HEK293 (cell line): ENCODE measurements around the gene RYR2.

Source experiments
- CTCF ChIA-PET: fragments of 350-600 bp; formaldehyde crosslinking; extraction: SDS; loops from one replicate; lab custom pipeline; 2021; ENCODE audit warnings: antibody characterized with exemption; lab: Yijun Ruan, JAX
- POLR2A ChIA-PET: fragments of 300-600 bp; formaldehyde crosslinking; extraction: SDS; loops from one replicate; lab custom pipeline; 2020; ENCODE audit warnings: antibody characterized with exemption, inconsistent platforms; lab: Yijun Ruan, JAX
- H3K27ac ChIP-seq: fragments of 200-500 bp; sonication (Bioruptor generic); 2 replicates; pipeline ENCODE4 v1.5.1; 2014; ENCODE audit warnings: low read depth, low read length, control low read depth, inconsistent platforms; ENCODE audit errors: extremely low read depth
- H3K36me3 ChIP-seq, 2 experiments: fragments of 200-500 bp in 1 of 2; sonication (Bioruptor generic) in 1 of 2; 1 replicate in 1 of 2; 2 replicates in 1 of 2; pipeline ENCODE4 v1.5.1; 2014 to 2017; ENCODE audit warnings: inconsistent platforms in 2 of 2, low read length in 2 of 2; ENCODE audit not compliant: control insufficient read depth in 2 of 2, insufficient read depth in 1 of 2
- H3K4me1 ChIP-seq: fragments of 200-500 bp; sonication (Bioruptor generic); 2 replicates; pipeline ENCODE4 v1.5.1; 2014; ENCODE audit warnings: mild to moderate bottlenecking, low read length, inconsistent platforms; ENCODE audit not compliant: control insufficient read depth, insufficient read depth
- H3K4me3 ChIP-seq: 2 replicates; pipeline ENCODE4 v1.5.1; 2011; ENCODE audit warnings: low read depth, mild to moderate bottlenecking, control low read depth, low read length, moderate library complexity
- H3K9me3 ChIP-seq: fragments of 200-500 bp; sonication (Bioruptor generic); 2 replicates; pipeline ENCODE4 v1.5.1; 2014; ENCODE audit warnings: low read depth, low read length, inconsistent platforms; ENCODE audit not compliant: control insufficient read depth, insufficient read depth
- AEBP2 ChIP-seq: fragments of 450-650 bp; formaldehyde crosslinking; IDR thresholded peaks from 2 replicates; pipeline ENCODE4 v1.5.1; 2016; ENCODE audit warnings: missing biosample characterization, missing genetic modification characterization, borderline replicate concordance
- BCL11A ChIP-seq: fragments of 450-650 bp; formaldehyde crosslinking; IDR thresholded peaks from 2 replicates; pipeline ENCODE4 v1.5.1; 2016; ENCODE audit warnings: low read depth, missing biosample characterization, missing genetic modification characterization
- BCL11B ChIP-seq: fragments of 450-650 bp; formaldehyde crosslinking; IDR thresholded peaks from 2 replicates; pipeline ENCODE4 v1.5.1; 2016; ENCODE audit warnings: low read depth, missing biosample characterization, missing genetic modification characterization
- HOXD13 ChIP-seq: sonication (generic); formaldehyde crosslinking; IDR thresholded peaks from 2 replicates; pipeline ENCODE4 v1.8.0; 2022; ENCODE audit warnings: missing genetic modification reagents, borderline replicate concordance
- MYNN ChIP-seq: fragments of 450-650 bp; formaldehyde crosslinking; IDR thresholded peaks from 2 replicates; pipeline ENCODE4 v1.5.1; 2016; ENCODE audit warnings: missing biosample characterization, missing genetic modification characterization, borderline replicate concordance
- REST ChIP-seq: fragments of 450-650 bp; formaldehyde crosslinking; IDR thresholded peaks from 2 replicates; pipeline ENCODE4 v1.5.1; 2016; ENCODE audit warnings: missing biosample characterization, missing genetic modification characterization
- TRIM28 ChIP-seq: IDR thresholded peaks from 2 replicates; pipeline ENCODE4 v1.6.1; 2011; ENCODE audit warnings: low read length, control low read depth, borderline replicate concordance
- ZBTB6 ChIP-seq: fragments of 450-650 bp; formaldehyde crosslinking; IDR thresholded peaks from 2 replicates; pipeline ENCODE4 v1.5.1; 2017; ENCODE audit warnings: missing biosample characterization, missing genetic modification characterization
- ZNF133 ChIP-seq: fragments of 450-650 bp; formaldehyde crosslinking; IDR thresholded peaks from 2 replicates; pipeline ENCODE4 v1.5.1; 2016; ENCODE audit warnings: missing biosample characterization, missing genetic modification characterization
- ZNF148 ChIP-seq: fragments of 450-650 bp; formaldehyde crosslinking; IDR thresholded peaks from 2 replicates; pipeline ENCODE4 v1.5.0; 2017; ENCODE audit warnings: missing biosample characterization, missing genetic modification characterization, borderline replicate concordance
- ZNF157 ChIP-seq: fragments of 450-650 bp; formaldehyde crosslinking; IDR thresholded peaks from 2 replicates; pipeline ENCODE4 v1.5.1; 2016; ENCODE audit warnings: missing biosample characterization, missing genetic modification characterization
- ZNF174 ChIP-seq: fragments of 450-650 bp; formaldehyde crosslinking; IDR thresholded peaks from 2 replicates; pipeline ENCODE4 v1.5.0; 2017; ENCODE audit warnings: missing biosample characterization, mild to moderate bottlenecking, missing genetic modification characterization
- ZNF221 ChIP-seq: fragments of 450-650 bp; formaldehyde crosslinking; IDR thresholded peaks from 2 replicates; pipeline ENCODE4 v1.5.1; 2017; ENCODE audit warnings: missing biosample characterization, missing genetic modification characterization, borderline replicate concordance
- ZNF362 ChIP-seq: fragments of 450-650 bp; formaldehyde crosslinking; IDR thresholded peaks from 2 replicates; pipeline ENCODE4 v1.5.1; 2016; ENCODE audit warnings: missing biosample characterization, missing genetic modification characterization
- ZNF366 ChIP-seq: fragments of 450-650 bp; formaldehyde crosslinking; conservative IDR thresholded peaks from 2 replicates; pipeline ENCODE4 v1.5.1; 2016; ENCODE audit warnings: missing biosample characterization, missing genetic modification characterization
- ZNF394 ChIP-seq: fragments of 450-650 bp; formaldehyde crosslinking; IDR thresholded peaks from 2 replicates; pipeline ENCODE4 v1.5.1; 2016; ENCODE audit warnings: missing biosample characterization, missing genetic modification characterization, mild to moderate bottlenecking, moderate library complexity, borderline replicate concordance
- ZNF529 ChIP-seq: fragments of 450-650 bp; formaldehyde crosslinking; IDR thresholded peaks from 2 replicates; pipeline ENCODE4 v1.5.1; 2017; ENCODE audit warnings: missing genetic modification characterization, missing biosample characterization; ENCODE audit not compliant: insufficient replicate concordance
- ZNF660 ChIP-seq: fragments of 450-650 bp; IDR thresholded peaks from 2 replicates; pipeline ENCODE4 v1.5.1; 2018; ENCODE audit warnings: missing biosample characterization, mild to moderate bottlenecking, missing genetic modification characterization
- ZNF670 ChIP-seq: fragments of 450-650 bp; formaldehyde crosslinking; IDR thresholded peaks from 2 replicates; pipeline ENCODE4 v1.5.1; 2016; ENCODE audit warnings: missing biosample characterization, missing genetic modification characterization, low read depth
- ZNF701 ChIP-seq: fragments of 450-650 bp; formaldehyde crosslinking; IDR thresholded peaks from 2 replicates; pipeline ENCODE4 v1.5.1; 2016; ENCODE audit warnings: missing biosample characterization, missing genetic modification characterization
- ZNF747 ChIP-seq: fragments of 450-650 bp; formaldehyde crosslinking; IDR thresholded peaks from 2 replicates; pipeline ENCODE4 v1.5.1; 2016; ENCODE audit warnings: missing biosample characterization, missing genetic modification characterization
- ZNF785 ChIP-seq: fragments of 450-650 bp; formaldehyde crosslinking; IDR thresholded peaks from 2 replicates; pipeline ENCODE4 v1.5.1; 2016; ENCODE audit warnings: missing biosample characterization, missing genetic modification characterization
- ZNF792 ChIP-seq: fragments of 450-650 bp; formaldehyde crosslinking; IDR thresholded peaks from 2 replicates; pipeline ENCODE4 v1.5.1; 2016; ENCODE audit warnings: missing biosample characterization, missing genetic modification characterization
- ZNF843 ChIP-seq: fragments of 450-650 bp; formaldehyde crosslinking; IDR thresholded peaks from 2 replicates; pipeline ENCODE4 v1.5.1; 2016; ENCODE audit warnings: missing biosample characterization, missing genetic modification characterization

Gene RYR2

GRCh38 chr1:237482777-237483176, 440.8 kb downstream of the RYR2 start:
- Histone ChIP-seq H3K4me1 (no peaks in the 10 kb centered on the region), H3K9me3 (no peaks in the 10 kb centered on the region), H3K4me3 (no peak overlapping the region), H3K36me3 (no peaks in the 10 kb centered on the region), H3K27ac (no peak overlapping the region)
- no peak for TF ChIP-seq ZNF785 (tag by site-specific recombination)
- TF ChIP-seq BCL11B (tag by site-specific recombination): no peak
- TF ChIP-seq ZNF362 (tag by site-specific recombination): no peak
- TF ChIP-seq BCL11A: no peak
- TF ChIP-seq MYNN (tag by site-specific recombination): no peak
- TF ChIP-seq ZNF670: no peak
- POLR2A ChIA-PET: no interaction called here
- CTCF ChIA-PET: interaction anchor here (1.1 kb wide), 1 partner anchor 48 kb away, joined by 4 read pairs; no protein-coding TSS in a partner anchor

GRCh38 chr1:237492359-237492758, 450.4 kb downstream of the RYR2 start:
- TF ChIP-seq ZNF792 (tag by site-specific recombination): no peak
- TF ChIP-seq ZNF148 (tag by site-specific recombination): no peak
- TF ChIP-seq ZNF660 (tag by site-specific recombination): no peak
- TF ChIP-seq ZNF394: no peak
- no peak for TF ChIP-seq ZNF701 (tag by site-specific recombination)
- no peak for TF ChIP-seq ZNF221 (tag by site-specific recombination)
- TF ChIP-seq ZNF157 (tag by site-specific recombination): no peak
- TF ChIP-seq MYNN (tag by site-specific recombination): no peak
- TF ChIP-seq ZNF747: no peak
- TF ChIP-seq TRIM28: no peak
- no peak for TF ChIP-seq ZBTB6 (tag by site-specific recombination)
- TF ChIP-seq AEBP2 (tag by site-specific recombination): no peak
- TF ChIP-seq ZNF843: no peak
- no peak for TF ChIP-seq ZNF529 (tag by site-specific recombination)
- no peak for TF ChIP-seq ZNF174 (tag by site-specific recombination)
- TF ChIP-seq ZNF366 (tag by site-specific recombination): no peak
- TF ChIP-seq HOXD13: no peak
- no peak for TF ChIP-seq REST (tag by site-specific recombination)
- TF ChIP-seq ZNF133 (tag by site-specific recombination): no peak
- POLR2A ChIA-PET: no interaction called here
- H3K36me3 ChIP-seq: no peaks in the 10 kb centered on the region
- H3K9me3 ChIP-seq: no peaks in the 10 kb centered on the region; the same call in 1 of the 2 replicates
- CTCF ChIA-PET: interaction anchor here (0.8 to 1.6 kb wide), 5 partner anchors 8 to 103 kb away, joined by 4 to 7 read pairs (median 5); no protein-coding TSS in a partner anchor
- no peak overlapping the region for H3K27ac ChIP-seq
- no peak overlapping the region for H3K4me3 ChIP-seq
- no peaks in the 10 kb centered on the region for H3K4me1 ChIP-seq
